ENCODE data around the gene CPXM2. TPM values are rescaled to one million over a fixed set of nuclear protein-coding genes. Genes with fewer than 3 reads are reported as not detected.

CPXM2 gene
- polyA plus RNA-seq, 2 donors = 1.5 to 4.2 TPM

GRCh38 chr10:123847686-123848432 lies 43.7 kb downstream of the CPXM2 start:
- no peaks in the 10 kb centered on the region for H3K36me3 ChIP-seq (ENCODE audit: control insufficient read depth in 2 of 2, insufficient read depth in 2 of 2, low read length in 1 of 2)
- WGBS, 2 donors = 33 to 35% methylated on average over 5 of the region's 5 CpGs
- no peaks in the 10 kb centered on the region for H3K4me1 ChIP-seq (ENCODE audit: control insufficient read depth in 2 of 2, insufficient read depth in 2 of 2, low read length in 1 of 2)
- no peak overlapping the region for H3K27ac ChIP-seq (ENCODE audit: low read depth in 2 of 2, low read length in 1 of 2)
- H3K27me3 ChIP-seq (ENCODE audit: control insufficient read depth in 1 of 2, insufficient read depth in 2 of 2, low read length in 2 of 2) = no peaks in the 10 kb centered on the region
- H3K4me3 ChIP-seq (ENCODE audit: low read depth in 1 of 2, low read length in 2 of 2) = no peak overlapping the region
- no peaks in the 10 kb centered on the region for H3K9me3 ChIP-seq (ENCODE audit: control insufficient read depth in 2 of 2, insufficient read depth in 1 of 2, low read depth in 1 of 2, low read length in 1 of 2)

- Histone ChIP-seq H3K36me3 (ENCODE audit: control insufficient read depth in 2 of 2, insufficient read depth in 2 of 2, low read length in 1 of 2) (no peaks in the 10 kb centered on the region), H3K27me3 (ENCODE audit: control insufficient read depth in 1 of 2, insufficient read depth in 2 of 2, low read length in 2 of 2) (no peaks in the 10 kb centered on the region), H3K9me3 (ENCODE audit: control insufficient read depth in 2 of 2, insufficient read depth in 1 of 2, low read depth in 1 of 2, low read length in 1 of 2) (no peaks in the 10 kb centered on the region), H3K4me3 (ENCODE audit: low read depth in 1 of 2, low read length in 2 of 2) (no peak overlapping the region), H3K4me1 (ENCODE audit: control insufficient read depth in 2 of 2, insufficient read depth in 2 of 2, low read length in 1 of 2) (peaks cover 0 to 4% of the 10 kb centered on the region in 2 donors), H3K27ac (ENCODE audit: low read depth in 2 of 2, low read length in 1 of 2) (no peak overlapping the region)
- 83 to 87% methylated on average over 4 of the region's 4 CpGs for WGBS, 2 donors
These were observed 47.8 kb downstream of the CPXM2 start for GRCh38 chr10:123843835-123844234.

GRCh38 chr10:123842692-123843385 lies 48.8 kb downstream of the CPXM2 start:
- no peaks in the 10 kb centered on the region for H3K36me3 ChIP-seq (ENCODE audit: control insufficient read depth in 2 of 2, insufficient read depth in 2 of 2, low read length in 1 of 2)
- WGBS, 2 donors = 69 to 76% methylated on average over 9 of the region's 9 CpGs
- no peak overlapping the region for H3K4me3 ChIP-seq (ENCODE audit: low read depth in 1 of 2, low read length in 2 of 2)

GRCh38 chr10:123841560-123841959 lies 50.0 kb downstream of the CPXM2 start:
- Histone ChIP-seq H3K27ac (ENCODE audit: low read depth in 2 of 2, low read length in 1 of 2) (no peak overlapping the region), H3K36me3 (ENCODE audit: control insufficient read depth in 2 of 2, insufficient read depth in 2 of 2, low read length in 1 of 2) (no peaks in the 10 kb centered on the region), H3K4me3 (ENCODE audit: low read depth in 1 of 2, low read length in 2 of 2) (no peak overlapping the region), H3K27me3 (ENCODE audit: control insufficient read depth in 1 of 2, insufficient read depth in 2 of 2, low read length in 2 of 2) (no peaks in the 10 kb centered on the region), H3K9me3 (ENCODE audit: control insufficient read depth in 2 of 2, insufficient read depth in 1 of 2, low read depth in 1 of 2, low read length in 1 of 2) (no peaks in the 10 kb centered on the region), H3K4me1 (ENCODE audit: control insufficient read depth in 2 of 2, insufficient read depth in 2 of 2, low read length in 1 of 2) (peaks cover 0 to 6% of the 10 kb centered on the region in 2 donors)
- WGBS, 2 donors = 67 to 89% methylated on average over 2 of the region's 2 CpGs

More at GRCh38 chr10:123842692-123843385, 48.8 kb downstream of the CPXM2 start:
- no peaks in the 10 kb centered on the region for H3K27me3 ChIP-seq (ENCODE audit: control insufficient read depth in 1 of 2, insufficient read depth in 2 of 2, low read length in 2 of 2)
- H3K27ac ChIP-seq (ENCODE audit: low read depth in 2 of 2, low read length in 1 of 2) = no peak overlapping the region
- H3K4me1 ChIP-seq (ENCODE audit: control insufficient read depth in 2 of 2, insufficient read depth in 2 of 2, low read length in 1 of 2) = peaks cover 0 to 4% of the 10 kb centered on the region in 2 donors
- H3K9me3 ChIP-seq (ENCODE audit: control insufficient read depth in 2 of 2, insufficient read depth in 1 of 2, low read depth in 1 of 2, low read length in 1 of 2) = no peaks in the 10 kb centered on the region

GRCh38 chr10:123841115-123841514 lies 50.5 kb downstream of the CPXM2 start:
- 85 to 95% methylated on average over 9 of the region's 9 CpGs for WGBS, 2 donors
- Histone ChIP-seq H3K27ac (ENCODE audit: low read depth in 2 of 2, low read length in 1 of 2) (no peak overlapping the region), H3K27me3 (ENCODE audit: control insufficient read depth in 1 of 2, insufficient read depth in 2 of 2, low read length in 2 of 2) (no peaks in the 10 kb centered on the region), H3K4me3 (ENCODE audit: low read depth in 1 of 2, low read length in 2 of 2) (no peak overlapping the region), H3K9me3 (ENCODE audit: control insufficient read depth in 2 of 2, insufficient read depth in 1 of 2, low read depth in 1 of 2, low read length in 1 of 2) (no peaks in the 10 kb centered on the region), H3K4me1 (ENCODE audit: control insufficient read depth in 2 of 2, insufficient read depth in 2 of 2, low read length in 1 of 2) (peaks cover 2 to 6% of the 10 kb centered on the region in 2 donors), H3K36me3 (ENCODE audit: control insufficient read depth in 2 of 2, insufficient read depth in 2 of 2, low read length in 1 of 2) (no peaks in the 10 kb centered on the region)

- Histone ChIP-seq H3K36me3 (ENCODE audit: control insufficient read depth in 2 of 2, insufficient read depth in 2 of 2, low read length in 1 of 2) (no peaks in the 10 kb centered on the region), H3K27ac (ENCODE audit: low read depth in 2 of 2, low read length in 1 of 2) (no peak overlapping the region), H3K27me3 (ENCODE audit: control insufficient read depth in 1 of 2, insufficient read depth in 2 of 2, low read length in 2 of 2) (no peaks in the 10 kb centered on the region), H3K9me3 (ENCODE audit: control insufficient read depth in 2 of 2, insufficient read depth in 1 of 2, low read depth in 1 of 2, low read length in 1 of 2) (no peaks in the 10 kb centered on the region), H3K4me3 (ENCODE audit: low read depth in 1 of 2, low read length in 2 of 2) (no peak overlapping the region), H3K4me1 (ENCODE audit: control insufficient read depth in 2 of 2, insufficient read depth in 2 of 2, low read length in 1 of 2) (peaks cover 2 to 6% of the 10 kb centered on the region in 2 donors)
- 81 to 83% methylated on average over 4 of the region's 4 CpGs for WGBS, 2 donors
These were observed 50.9 kb downstream of the CPXM2 start for GRCh38 chr10:123840714-123841113.

- Histone ChIP-seq H3K27me3 (ENCODE audit: control insufficient read depth in 1 of 2, insufficient read depth in 2 of 2, low read length in 2 of 2) (no peaks in the 10 kb centered on the region), H3K9me3 (ENCODE audit: control insufficient read depth in 2 of 2, insufficient read depth in 1 of 2, low read depth in 1 of 2, low read length in 1 of 2) (no peaks in the 10 kb centered on the region), H3K27ac (ENCODE audit: low read depth in 2 of 2, low read length in 1 of 2) (no peak overlapping the region), H3K36me3 (ENCODE audit: control insufficient read depth in 2 of 2, insufficient read depth in 2 of 2, low read length in 1 of 2) (no peaks in the 10 kb centered on the region), H3K4me1 (ENCODE audit: control insufficient read depth in 2 of 2, insufficient read depth in 2 of 2, low read length in 1 of 2) (peaks cover 2 to 6% of the 10 kb centered on the region in 2 donors), H3K4me3 (ENCODE audit: low read depth in 1 of 2, low read length in 2 of 2) (no peak overlapping the region)
- 84 to 86% methylated on average over 13 of the region's 13 CpGs for WGBS, 2 donors
These were observed 52.9 kb downstream of the CPXM2 start for GRCh38 chr10:123838596-123839310.

GRCh38 chr10:123837756-123838155 lies 53.9 kb downstream of the CPXM2 start:
- H3K4me1 ChIP-seq (ENCODE audit: control insufficient read depth in 2 of 2, insufficient read depth in 2 of 2, low read length in 1 of 2) = peaks cover 2 to 6% of the 10 kb centered on the region in 2 donors
- no peaks in the 10 kb centered on the region for H3K36me3 ChIP-seq (ENCODE audit: control insufficient read depth in 2 of 2, insufficient read depth in 2 of 2, low read length in 1 of 2)
- H3K27ac ChIP-seq (ENCODE audit: low read depth in 2 of 2, low read length in 1 of 2) = no peak overlapping the region
- no peaks in the 10 kb centered on the region for H3K9me3 ChIP-seq (ENCODE audit: control insufficient read depth in 2 of 2, insufficient read depth in 1 of 2, low read depth in 1 of 2, low read length in 1 of 2)
- no peaks in the 10 kb centered on the region for H3K27me3 ChIP-seq (ENCODE audit: control insufficient read depth in 1 of 2, insufficient read depth in 2 of 2, low read length in 2 of 2)
- no peak overlapping the region for H3K4me3 ChIP-seq (ENCODE audit: low read depth in 1 of 2, low read length in 2 of 2)
- WGBS, 2 donors = 88 to 91% methylated on average over 6 of the region's 6 CpGs

- Histone ChIP-seq H3K4me1 (ENCODE audit: control insufficient read depth in 2 of 2, insufficient read depth in 2 of 2, low read length in 1 of 2) (peaks cover 2 to 3% of the 10 kb centered on the region in 2 donors), H3K36me3 (ENCODE audit: control insufficient read depth in 2 of 2, insufficient read depth in 2 of 2, low read length in 1 of 2) (no peaks in the 10 kb centered on the region), H3K9me3 (ENCODE audit: control insufficient read depth in 2 of 2, insufficient read depth in 1 of 2, low read depth in 1 of 2, low read length in 1 of 2) (no peaks in the 10 kb centered on the region), H3K27me3 (ENCODE audit: control insufficient read depth in 1 of 2, insufficient read depth in 2 of 2, low read length in 2 of 2) (no peaks in the 10 kb centered on the region), H3K27ac (ENCODE audit: low read depth in 2 of 2, low read length in 1 of 2) (no peak overlapping the region), H3K4me3 (ENCODE audit: low read depth in 1 of 2, low read length in 2 of 2) (no peak overlapping the region)
- WGBS, 2 donors = 82 to 85% methylated on average over 6 of the region's 6 CpGs
These were observed 55.0 kb downstream of the CPXM2 start for GRCh38 chr10:123836418-123837145.
